Spinal cord (tissue), 10 donors: ENCODE measurements around the gene PLCB1. TPM values are rescaled to one million over a fixed set of nuclear protein-coding genes. Genes with fewer than 3 reads are reported as not detected.

Experiments used
- DNase-seq, 6 donors: peaks; one replicate each; pipeline versions ENCODE4 v3.0.0 to v3.0.0-alpha.2; 2013 to 2015; ENCODE audit warnings: low spot score in 6 of 6, low read depth in 4 of 6
- H3K27ac ChIP-seq: one replicate; pipeline ENCODE4 v1.5.1; 2013; ENCODE audit warnings: low read depth, low read length, control low read depth
- H3K27me3 ChIP-seq: one replicate; pipeline ENCODE4 v1.6.1; 2013; ENCODE audit warnings: low read length; ENCODE audit not compliant: control insufficient read depth, insufficient read depth
- H3K36me3 ChIP-seq: one replicate; pipeline ENCODE4 v1.6.1; 2013; ENCODE audit warnings: low read length; ENCODE audit not compliant: control insufficient read depth, insufficient read depth
- H3K4me1 ChIP-seq: one replicate; pipeline ENCODE4 v1.6.1; 2013; ENCODE audit warnings: low read length; ENCODE audit not compliant: control insufficient read depth, insufficient read depth
- H3K4me3 ChIP-seq: one replicate; pipeline ENCODE4 v1.5.1; 2013; ENCODE audit warnings: low read depth, low read length, control low read depth
- H3K9me3 ChIP-seq: one replicate; pipeline ENCODE4 v1.6.1; 2013; ENCODE audit warnings: low read length; ENCODE audit not compliant: control insufficient read depth, insufficient read depth
- WGBS: methylation state at CpG from one replicate; pipeline ENCODE4 v1.1.5; 2013; ENCODE audit warnings: missing lambda C conversion rate; ENCODE audit not compliant: insufficient coverage; 5-methylcytosine and 5-hydroxymethylcytosine counted together
- polyA plus RNA-seq, 2 donors: library from polyadenylated mRNA; unstranded; fragments of 120-200 nt; gene quantifications; one replicate each; pipeline ENCODE4 v1.2.1, GENCODE V29; 2013; ENCODE audit not compliant: insufficient read length in 2 of 2
- total RNA-seq, 2 donors: library from RNA; depleted of rRNA in 1 of 2; stranded (reverse); fragments of 120-200 nt in 1 of 2; fragments of >200 nt in 1 of 2; gene quantifications; one replicate each; pipeline versions ENCODE4 v1.2.3 to v1.2.4, GENCODE V29; 2013 to 2014
- donor health status: healthy.

PLCB1 gene
- total and polyA plus RNA-seq, 4 donors: 42.9 to 111 (median 88.2) TPM

- DNase-seq: no peak
- no peaks in the 10 kb centered on the region for H3K36me3 ChIP-seq
- no peaks in the 10 kb centered on the region for H3K9me3 ChIP-seq
- peaks cover 2% of the 10 kb centered on the region for H3K4me1 ChIP-seq
- H3K4me3 ChIP-seq: no peak overlapping the region
- no peaks in the 10 kb centered on the region for H3K27me3 ChIP-seq
- H3K27ac ChIP-seq: no peak overlapping the region
Measured at GRCh38 chr20:8492173-8492572, 360.1 kb downstream of the PLCB1 start.

DNA sequence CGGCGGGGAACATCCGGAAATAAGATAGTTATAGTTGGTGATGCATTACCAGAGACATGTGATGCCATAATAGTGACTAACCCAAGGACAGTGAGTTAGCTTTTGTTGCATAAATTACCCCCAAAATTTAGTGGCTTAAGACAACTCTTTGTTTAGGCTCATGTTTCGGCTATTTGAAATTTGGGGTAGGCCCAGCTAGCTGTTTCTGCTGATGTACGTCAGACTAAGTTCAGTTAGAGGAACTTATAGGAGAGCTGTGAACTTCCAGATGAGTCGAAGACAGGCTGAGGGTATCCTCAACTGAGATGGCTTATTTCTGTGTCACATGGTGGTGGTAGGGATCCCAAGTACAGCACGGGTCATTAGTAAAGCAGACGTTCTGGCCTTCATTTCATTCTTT is 366.5 kb downstream of the PLCB1 start:
- Histone ChIP-seq H3K27me3 (no peaks in the 10 kb centered on the region), H3K27ac (no peak overlapping the region), H3K36me3 (no peaks in the 10 kb centered on the region), H3K4me3 (no peak overlapping the region), H3K4me1 (no peaks in the 10 kb centered on the region), H3K9me3 (no peaks in the 10 kb centered on the region)
- DNase-seq: no peak
- 96% methylated on average over 6 of the region's 8 CpGs for WGBS

- no peaks in the 10 kb centered on the region for H3K9me3 ChIP-seq
- H3K27me3 ChIP-seq: no peaks in the 10 kb centered on the region
- no peaks in the 10 kb centered on the region for H3K36me3 ChIP-seq
- no peak overlapping the region for H3K4me3 ChIP-seq
- DNase-seq: no peak
- H3K4me1 ChIP-seq: no peaks in the 10 kb centered on the region
- WGBS: 80% methylated on average over 4 of the region's 5 CpGs
- no peak overlapping the region for H3K27ac ChIP-seq
Measured at GRCh38 chr20:8504030-8504429, 372.0 kb downstream of the PLCB1 start.

DNA sequence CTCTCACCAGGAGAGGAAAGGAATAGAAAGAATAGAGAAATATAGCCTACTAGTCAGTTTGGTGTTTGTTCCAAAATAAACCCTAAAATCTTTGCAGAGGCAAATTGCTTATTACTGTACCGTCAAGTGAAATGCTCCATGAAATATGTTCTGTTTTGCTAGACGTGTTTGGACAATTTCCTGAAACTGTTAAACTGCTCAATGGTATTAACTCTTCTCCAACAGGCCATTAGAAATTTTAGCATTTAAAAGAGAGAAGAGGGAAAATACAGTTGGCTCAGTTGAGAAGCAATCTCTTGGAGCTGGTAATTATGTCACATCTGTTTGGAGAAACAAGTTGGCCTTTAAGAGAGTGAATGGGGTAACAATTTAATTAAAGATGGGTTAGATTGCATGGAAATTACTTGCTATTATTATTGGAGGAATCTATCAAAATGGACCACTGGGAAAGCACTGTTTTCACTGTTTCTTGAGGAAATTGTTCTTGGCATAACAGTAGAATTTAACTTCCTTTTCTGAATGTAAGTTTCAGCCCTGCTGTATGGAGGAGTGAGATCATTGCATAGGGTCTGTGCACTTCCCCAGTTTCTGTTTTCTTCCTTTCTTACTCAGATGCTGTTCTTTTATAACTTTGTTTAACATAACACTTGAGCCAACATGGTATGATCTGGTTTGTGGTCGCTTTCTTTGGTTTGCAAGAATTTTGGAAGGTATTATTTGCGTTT is 373.6 kb downstream of the PLCB1 start:
- Histone ChIP-seq H3K36me3 (no peaks in the 10 kb centered on the region), H3K27me3 (no peaks in the 10 kb centered on the region), H3K4me3 (no peak overlapping the region), H3K4me1 (no peaks in the 10 kb centered on the region), H3K9me3 (no peaks in the 10 kb centered on the region), H3K27ac (no peak overlapping the region)
- peak in 3 of 6 donors; percentile 20 to 89 (median 22) for DNase-seq
- WGBS: 100% methylated on average over 1 of the region's 4 CpGs

GRCh38 chr20:8507231-8507630 is 375.2 kb downstream of the PLCB1 start:
- no peaks in the 10 kb centered on the region for H3K4me1 ChIP-seq
- H3K27me3 ChIP-seq: no peaks in the 10 kb centered on the region
- H3K36me3 ChIP-seq: no peaks in the 10 kb centered on the region
- no peak overlapping the region for H3K27ac ChIP-seq
- no peaks in the 10 kb centered on the region for H3K9me3 ChIP-seq
- no peak overlapping the region for H3K4me3 ChIP-seq
- no peak for DNase-seq
- no CpG with 5 or more reads among the region's 3 CpGs for WGBS

DNA sequence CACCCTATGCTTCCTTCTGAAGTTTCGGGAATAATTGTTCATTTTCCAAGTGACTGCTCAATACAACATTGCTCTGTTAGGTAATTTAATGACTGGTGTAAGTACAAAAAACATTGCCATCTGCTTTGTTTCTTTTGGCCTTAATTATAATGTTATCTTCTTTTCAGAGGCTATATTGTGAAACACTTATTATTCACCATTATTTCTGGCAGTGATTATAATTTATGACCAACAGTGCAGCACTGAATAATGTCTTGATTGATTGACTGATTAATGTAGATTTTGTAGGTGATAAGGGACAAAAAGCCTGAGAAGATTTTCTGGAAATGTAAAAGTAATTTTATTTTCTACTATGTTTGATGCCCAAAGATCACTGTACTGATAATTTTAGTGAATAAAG is 377.7 kb downstream of the PLCB1 start:
- DNase-seq: no peak
- no peaks in the 10 kb centered on the region for H3K36me3 ChIP-seq
- no peaks in the 10 kb centered on the region for H3K4me1 ChIP-seq
- no peak overlapping the region for H3K27ac ChIP-seq
- no peaks in the 10 kb centered on the region for H3K9me3 ChIP-seq
- H3K4me3 ChIP-seq: no peak overlapping the region
- no CpG with 5 or more reads among the region's 1 CpG for WGBS
- no peaks in the 10 kb centered on the region for H3K27me3 ChIP-seq

- H3K9me3 ChIP-seq: no peaks in the 10 kb centered on the region
- no peaks in the 10 kb centered on the region for H3K27me3 ChIP-seq
- no peak for DNase-seq
- H3K4me1 ChIP-seq: no peaks in the 10 kb centered on the region
- H3K27ac ChIP-seq: no peak overlapping the region
- no peak overlapping the region for H3K4me3 ChIP-seq
- H3K36me3 ChIP-seq: no peaks in the 10 kb centered on the region
Measured at GRCh38 chr20:8510808-8511207, 378.7 kb downstream of the PLCB1 start.

GRCh38 chr20:8512003-8512402 is 379.9 kb downstream of the PLCB1 start:
- no peaks in the 10 kb centered on the region for H3K27me3 ChIP-seq
- no CpG with 5 or more reads among the region's 5 CpGs for WGBS
- no peak for DNase-seq
- H3K27ac ChIP-seq: no peak overlapping the region
- no peaks in the 10 kb centered on the region for H3K36me3 ChIP-seq
- no peaks in the 10 kb centered on the region for H3K9me3 ChIP-seq
- H3K4me1 ChIP-seq: no peaks in the 10 kb centered on the region
- no peak overlapping the region for H3K4me3 ChIP-seq

DNA sequence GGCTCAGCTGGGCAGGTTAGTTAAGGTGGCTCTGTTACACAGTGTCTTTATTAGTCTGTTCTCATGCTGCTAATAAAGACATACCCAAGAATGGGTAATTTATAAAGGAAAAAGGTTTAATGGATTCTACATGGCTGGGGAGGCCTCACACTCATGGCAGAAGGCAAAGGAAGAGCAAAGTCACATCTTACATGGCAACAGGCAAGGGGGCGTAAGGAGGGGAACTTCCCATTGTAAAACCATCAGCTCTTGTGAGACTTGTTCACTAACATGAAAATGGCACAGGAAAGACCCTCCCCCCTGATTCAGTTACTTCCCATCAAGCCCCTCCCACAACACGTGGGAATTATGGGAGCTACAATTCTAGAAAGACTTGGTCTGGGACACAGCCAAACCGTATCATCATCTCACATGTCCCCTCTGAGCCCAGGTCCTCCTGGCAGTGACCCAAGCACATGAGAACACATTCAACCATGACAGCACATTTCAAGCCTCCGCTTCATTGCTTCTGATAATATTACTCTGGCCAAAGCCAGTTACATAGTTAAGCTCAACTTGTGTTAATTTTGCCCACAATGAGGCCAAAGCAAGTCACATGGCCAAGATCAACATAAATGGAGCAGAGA is 383.9 kb downstream of the PLCB1 start:
- Histone ChIP-seq H3K4me3 (no peak overlapping the region), H3K9me3 (no peaks in the 10 kb centered on the region), H3K36me3 (no peaks in the 10 kb centered on the region), H3K27ac (no peak overlapping the region), H3K4me1 (no peaks in the 10 kb centered on the region), H3K27me3 (no peaks in the 10 kb centered on the region)
- DNase-seq: no peak
- whole genome bisulfite sequencing: 82% methylated on average over 4 of the region's 4 CpGs

DNA sequence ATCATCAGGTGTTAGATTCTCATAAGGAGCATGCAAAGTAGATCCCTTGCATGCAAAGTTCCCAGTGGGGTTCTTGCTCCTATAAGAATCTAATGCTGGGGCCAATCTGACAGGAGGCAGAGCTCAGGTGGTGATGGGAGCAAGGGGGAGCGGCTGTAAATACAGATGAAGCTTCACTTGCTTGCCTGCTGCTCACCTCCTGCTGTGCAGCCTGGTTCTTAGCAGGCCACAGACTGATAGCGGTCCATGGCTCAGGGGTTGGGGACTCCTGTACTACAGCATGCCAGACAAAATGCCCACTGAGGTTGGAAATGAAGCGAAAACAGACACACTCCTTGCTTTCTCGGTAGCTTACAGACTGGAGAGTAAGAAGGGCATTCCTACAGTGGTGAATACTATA is 386.8 kb downstream of the PLCB1 start:
- Histone ChIP-seq H3K4me1 (no peaks in the 10 kb centered on the region), H3K36me3 (no peaks in the 10 kb centered on the region), H3K4me3 (no peak overlapping the region), H3K27me3 (no peaks in the 10 kb centered on the region), H3K27ac (no peak overlapping the region), H3K9me3 (no peaks in the 10 kb centered on the region)
- DNase-seq: no peak
- WGBS: 70% methylated on average over 3 of the region's 4 CpGs
